CD14-positive monocyte (primary cell): ENCODE data around the gene C17orf113. TPM values are rescaled to one million over a fixed set of nuclear protein-coding genes. Genes with fewer than 3 reads are reported as not detected.

ENCODE experiments used
- DNase-seq, 3 donors: peaks; one replicate each; pipeline ENCODE4 v3.0.0-alpha.2; 2011 to 2022
- H2AFZ ChIP-seq: 2 replicates; pipeline ENCODE4 v1.6.0; 2012; ENCODE audit warnings: mild to moderate bottlenecking, low read depth, low read length, inconsistent platforms; ENCODE audit not compliant: insufficient read depth, poor library complexity, severe bottlenecking
- H3K27ac ChIP-seq, 2 donors: 1 replicate in 1 of 2; 2 replicates in 1 of 2; pipeline ENCODE4 v1.5.1; 2012 to 2013; ENCODE audit warnings: low read length in 2 of 2, control low read depth in 1 of 2, inconsistent platforms in 1 of 2, low read depth in 1 of 2, mild to moderate bottlenecking in 1 of 2
- H3K27me3 ChIP-seq, 2 donors: one replicate each; pipeline versions ENCODE4 v1.6.0 to v1.6.1; 2011 to 2013; ENCODE audit warnings: low read length in 2 of 2; ENCODE audit not compliant: control insufficient read depth in 2 of 2, insufficient read depth in 2 of 2
- H3K36me3 ChIP-seq, 2 donors: replicated peaks in 1 of 2; 1 replicate in 1 of 2; 2 replicates in 1 of 2; pipeline versions ENCODE4 v1.5.1 to v1.6.1; 2012 to 2013; ENCODE audit warnings: low read length in 2 of 2, control low read depth in 1 of 2, inconsistent platforms in 1 of 2, mild to moderate bottlenecking in 1 of 2; ENCODE audit not compliant: insufficient read depth in 2 of 2, control insufficient read depth in 1 of 2
- H3K4me1 ChIP-seq, 2 donors: 1 replicate in 1 of 2; 2 replicates in 1 of 2; pipeline versions ENCODE4 v1.5.1 to v1.6.1; 2012 to 2013; ENCODE audit warnings: low read length in 2 of 2, control low read depth in 1 of 2, inconsistent platforms in 1 of 2, mild to moderate bottlenecking in 1 of 2, moderate library complexity in 1 of 2; ENCODE audit not compliant: insufficient read depth in 2 of 2, control insufficient read depth in 1 of 2
- H3K4me2 ChIP-seq: replicated peaks from 2 replicates; pipeline ENCODE3; 2012; ENCODE audit warnings: low read length, moderate library complexity, mild to moderate bottlenecking; ENCODE audit not compliant: poor library complexity, severe bottlenecking; ENCODE audit errors: extremely low read depth
- H3K4me3 ChIP-seq, 3 experiments: fragments of 200-600 bp in 1 of 3; sonication (generic) in 1 of 3; replicated peaks in 1 of 3; 1 replicate in 2 of 3; 2 replicates in 1 of 3; pipeline ENCODE4 v1.5.1; 2011 to 2013; ENCODE audit warnings: low read length in 3 of 3, mild to moderate bottlenecking in 3 of 3, control low read depth in 2 of 3, low read depth in 2 of 3, inconsistent platforms in 1 of 3, moderate library complexity in 1 of 3
- H3K79me2 ChIP-seq: 2 replicates; pipeline ENCODE4 v1.6.0; 2012; ENCODE audit warnings: mild to moderate bottlenecking, control low read depth, inconsistent platforms, low read length, moderate library complexity; ENCODE audit not compliant: insufficient read depth
- H3K9ac ChIP-seq: 2 replicates; pipeline ENCODE4 v1.6.0; 2017; ENCODE audit warnings: low read length, mild to moderate bottlenecking; ENCODE audit not compliant: insufficient read depth, poor library complexity, severe bottlenecking
- H3K9me3 ChIP-seq, 2 donors: replicated peaks in 1 of 2; 1 replicate in 1 of 2; 2 replicates in 1 of 2; pipeline versions ENCODE4 v1.5.1 to v1.6.1; 2012 to 2013; ENCODE audit warnings: low read length in 2 of 2, control low read depth in 1 of 2; ENCODE audit not compliant: control insufficient read depth in 1 of 2, insufficient read depth in 1 of 2
- H4K20me1 ChIP-seq: 2 replicates; pipeline ENCODE4 v1.6.0; 2012; ENCODE audit warnings: mild to moderate bottlenecking, low read length, control low read depth, moderate library complexity; ENCODE audit not compliant: insufficient read depth
- H3K27ac Mint-ChIP-seq, 7 donors: one replicate each; pipeline ENCODE4 v1.8.0; 2020; ENCODE audit warnings: mild to moderate bottlenecking in 7 of 7, mixed read lengths in 7 of 7, moderate library complexity in 6 of 7, inconsistent platforms in 2 of 7
- H3K27me3 Mint-ChIP-seq, 3 donors: one replicate each; pipeline ENCODE4 v1.8.0; 2021 to 2022; ENCODE audit warnings: low read depth in 3 of 3, mild to moderate bottlenecking in 3 of 3, mixed read lengths in 3 of 3, moderate library complexity in 3 of 3, inconsistent platforms in 1 of 3
- H3K36me3 Mint-ChIP-seq, 2 donors: one replicate each; pipeline ENCODE4 v1.8.0; 2020; ENCODE audit warnings: mixed read lengths in 2 of 2, inconsistent platforms in 1 of 2, mild to moderate bottlenecking in 1 of 2
- H3K4me1 Mint-ChIP-seq: one replicate; pipeline ENCODE4 v1.8.0; 2020; ENCODE audit warnings: mild to moderate bottlenecking, mixed read lengths
- H3K4me3 Mint-ChIP-seq, 2 donors: one replicate each; pipeline ENCODE4 v1.8.0; 2020; ENCODE audit warnings: mild to moderate bottlenecking in 2 of 2, mixed read lengths in 2 of 2, moderate library complexity in 1 of 2
- H3K9me3 Mint-ChIP-seq, 7 donors: one replicate each; pipeline ENCODE4 v1.8.0; 2020 to 2022; ENCODE audit warnings: mixed read lengths in 7 of 7, mild to moderate bottlenecking in 6 of 7, moderate library complexity in 6 of 7, inconsistent platforms in 2 of 7
- WGBS: methylation state at CpG from one replicate; pipeline ENCODE4 v1.1.5; 2013; ENCODE audit warnings: missing lambda C conversion rate; ENCODE audit not compliant: insufficient coverage; 5-methylcytosine and 5-hydroxymethylcytosine counted together
- intact Hi-C, 2 donors: fragments of 100-400 bp; cut with micrococcal nuclease; formaldehyde crosslinking; loops; one replicate each; pipeline versions ENCODE4 v1.15.0 to v1.15.1; 2023
- polyA plus RNA-seq, 3 donors: library from polyadenylated mRNA; depleted of rRNA in 1 of 3; unstranded in 2 of 3; stranded (reverse) in 1 of 3; fragments of 300-500 nt in 2 of 3; fragments of >200 nt in 1 of 3; fragmentation: Illumina TruSeq in 2 of 3; gene quantifications; 1 replicate in 2 of 3; 2 replicates in 1 of 3; pipeline ENCODE4 v1.2.3, GENCODE V29; 2012 to 2021
- TF ChIP-seq, protein P1 (sequence below): fragments of 200-600 bp; IDR thresholded peaks from one replicate; pipeline ENCODE4 v1.8.0; 2022; ENCODE audit warnings: antibody characterized with exemption, mild to moderate bottlenecking

Gene C17orf113
- polyA plus RNA-seq, 3 donors: 0.20 to 0.52 (median 0.28) TPM

DNA sequence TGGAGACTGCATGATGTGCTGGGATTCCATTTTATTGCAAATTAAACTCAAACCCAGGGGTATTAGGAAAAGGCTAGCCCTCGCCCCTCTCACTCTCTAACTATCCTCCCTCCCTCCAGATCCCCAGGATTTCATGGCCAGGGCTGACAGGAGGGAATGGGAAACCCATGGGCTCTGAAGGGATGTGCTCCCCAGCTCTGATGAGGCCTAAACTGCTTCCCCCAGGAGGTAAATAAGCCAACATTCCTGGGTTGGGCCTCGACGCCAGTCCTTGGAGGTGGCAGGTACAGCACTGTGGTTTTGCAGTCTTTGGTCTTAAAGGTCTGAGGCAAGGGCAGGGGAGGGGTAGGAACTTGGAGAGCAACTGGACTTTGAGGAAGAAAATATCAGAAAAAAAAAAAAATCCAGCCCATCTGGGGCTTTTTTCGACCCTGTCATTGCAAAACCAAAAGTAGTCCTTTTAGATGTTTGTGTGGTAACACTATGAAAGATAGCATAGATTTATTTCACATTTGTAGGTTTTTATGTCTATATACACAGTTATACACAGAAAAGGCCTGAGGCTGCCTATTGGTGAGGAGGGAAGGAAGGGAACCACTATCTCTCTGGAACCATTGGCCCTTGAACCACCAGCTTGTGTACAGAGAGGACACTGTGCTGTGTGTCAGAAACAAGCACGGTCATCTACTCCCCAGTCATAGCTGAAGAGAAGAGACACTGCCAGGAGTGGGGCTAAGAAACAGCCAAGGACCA is 12.0 kb downstream of the C17orf113 start:
- no peak for DNase-seq
- Histone ChIP-seq H4K20me1 (no peaks in the 10 kb centered on the region), H3K9me3 (no peaks in the 10 kb centered on the region), H3K9ac (no peak overlapping the region), H2AFZ (no peak overlapping the region), H3K27ac (no peak overlapping the region), H3K27me3 (peaks cover 0 to 5% of the 10 kb centered on the region in 2 donors), H3K79me2 (no peaks in the 10 kb centered on the region), H3K36me3 (no peaks in the 10 kb centered on the region), H3K4me3 (no peak overlapping the region), H3K4me2 (no peak overlapping the region), H3K4me1 (peaks cover 3 to 10% of the 10 kb centered on the region in 2 donors)
- Mint-ChIP-seq H3K4me3 (no peak overlapping the region), H3K27me3 (peaks cover 3 to 23% (median 4%) of the 10 kb centered on the region in 3 donors), H3K27ac (no peak overlapping the region), H3K36me3 (no peaks in the 10 kb centered on the region), H3K9me3 (no peaks in the 10 kb centered on the region), H3K4me1 (peaks cover 8% of the 10 kb centered on the region)
- 87% methylated on average over 3 of the region's 5 CpGs for WGBS
- TF ChIP-seq, protein P1, sequence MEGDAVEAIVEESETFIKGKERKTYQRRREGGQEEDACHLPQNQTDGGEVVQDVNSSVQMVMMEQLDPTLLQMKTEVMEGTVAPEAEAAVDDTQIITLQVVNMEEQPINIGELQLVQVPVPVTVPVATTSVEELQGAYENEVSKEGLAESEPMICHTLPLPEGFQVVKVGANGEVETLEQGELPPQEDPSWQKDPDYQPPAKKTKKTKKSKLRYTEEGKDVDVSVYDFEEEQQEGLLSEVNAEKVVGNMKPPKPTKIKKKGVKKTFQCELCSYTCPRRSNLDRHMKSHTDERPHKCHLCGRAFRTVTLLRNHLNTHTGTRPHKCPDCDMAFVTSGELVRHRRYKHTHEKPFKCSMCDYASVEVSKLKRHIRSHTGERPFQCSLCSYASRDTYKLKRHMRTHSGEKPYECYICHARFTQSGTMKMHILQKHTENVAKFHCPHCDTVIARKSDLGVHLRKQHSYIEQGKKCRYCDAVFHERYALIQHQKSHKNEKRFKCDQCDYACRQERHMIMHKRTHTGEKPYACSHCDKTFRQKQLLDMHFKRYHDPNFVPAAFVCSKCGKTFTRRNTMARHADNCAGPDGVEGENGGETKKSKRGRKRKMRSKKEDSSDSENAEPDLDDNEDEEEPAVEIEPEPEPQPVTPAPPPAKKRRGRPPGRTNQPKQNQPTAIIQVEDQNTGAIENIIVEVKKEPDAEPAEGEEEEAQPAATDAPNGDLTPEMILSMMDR: no peak
- intact Hi-C loops: no loop called here

GRCh38 chr17:42034059-42034458 is 16.3 kb downstream of the C17orf113 start:
- peaks cover 0 to 4% (median 0%) of the 10 kb centered on the region in 7 donors for H3K9me3 Mint-ChIP-seq
- no peaks in the 10 kb centered on the region for H3K4me1 ChIP-seq
- intact Hi-C loops: no loop called here
- no peaks in the 10 kb centered on the region for H3K79me2 ChIP-seq
- H3K9me3 ChIP-seq: no peaks in the 10 kb centered on the region
- H3K4me1 Mint-ChIP-seq: peaks cover 11% of the 10 kb centered on the region
- no peak overlapping the region for H3K4me3 Mint-ChIP-seq
- H3K36me3 ChIP-seq: no peaks in the 10 kb centered on the region
- H3K9ac ChIP-seq: no peak overlapping the region
- no peak for DNase-seq
- peaks cover 0 to 10% (median 3%) of the 10 kb centered on the region in 3 donors for H3K27me3 Mint-ChIP-seq
- H3K27ac Mint-ChIP-seq: no peak overlapping the region
- no peak overlapping the region for H3K4me2 ChIP-seq
- H3K4me3 ChIP-seq: no peak overlapping the region
- WGBS: 39% methylated on average over 4 of the region's 6 CpGs
- H3K27me3 ChIP-seq: no peaks in the 10 kb centered on the region
- H3K27ac ChIP-seq: no peak overlapping the region
- H2AFZ ChIP-seq: no peak overlapping the region
- H3K36me3 Mint-ChIP-seq: no peaks in the 10 kb centered on the region
- TF ChIP-seq, protein P1: no peak
- H4K20me1 ChIP-seq: no peaks in the 10 kb centered on the region
